ENCODE results near the gene RILPL1. TPM values are rescaled to one million over a fixed set of nuclear protein-coding genes. Genes with fewer than 3 reads are reported as not detected.
"Not testable (repeated sequence)": the region's sequence is repeated elsewhere in the genome, so short reads cannot be mapped to it uniquely, and the experiment has no call there.

The RILPL1 gene
- total RNA-seq, 2 experiments from 2014 or later, result 2.9 TPM

DNA sequence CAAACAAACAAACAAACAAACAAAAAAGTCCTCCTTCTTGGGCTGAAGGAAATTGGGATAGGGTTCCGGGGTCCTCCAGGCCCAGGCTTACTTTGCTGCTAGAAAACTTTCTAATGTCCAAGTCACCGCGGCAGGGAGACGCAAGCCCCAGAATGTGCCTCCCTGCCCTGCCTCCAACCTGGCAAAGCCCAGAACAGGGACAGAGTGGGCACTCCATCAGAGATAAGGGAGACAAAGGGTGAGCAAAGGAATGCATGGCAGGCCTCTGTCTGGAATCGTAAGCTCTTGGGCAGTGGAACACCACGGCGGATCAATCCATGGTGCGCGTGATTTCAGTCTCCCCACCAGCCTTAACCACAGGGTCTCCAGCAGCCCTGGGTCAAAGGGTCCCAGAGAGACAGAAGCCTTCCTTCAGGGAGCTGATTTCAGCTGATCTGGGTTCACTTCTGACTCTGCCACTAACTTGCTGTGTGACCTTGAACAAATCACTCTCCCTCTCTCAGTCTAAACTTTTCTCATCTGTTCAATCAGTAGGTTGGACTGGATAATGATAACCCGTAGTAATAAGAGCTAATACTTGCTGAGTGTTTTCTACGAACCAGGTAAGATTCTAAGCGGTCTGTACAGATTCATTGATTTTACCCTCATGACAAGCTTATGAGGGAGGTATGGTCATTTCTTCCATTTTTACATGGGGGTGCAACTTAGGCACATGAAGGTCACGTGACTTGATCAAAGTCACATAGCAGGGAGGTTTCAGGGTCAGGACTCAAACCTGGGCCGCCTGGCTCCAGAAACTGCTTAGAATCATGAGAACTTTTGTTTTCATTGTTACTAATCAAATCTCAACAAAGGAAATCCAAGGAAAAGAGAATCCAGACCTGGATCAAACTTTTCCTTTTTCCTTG, 12.7 kb downstream of the RILPL1 start:
- ATAC-seq (no peak), DNase-seq (no peak)
- Mint-ChIP-seq H3K36me3 (ENCODE audit: low read depth) (peaks cover 6% of the 10 kb centered on the region), H3K9me3 (no peaks in the 10 kb centered on the region), H3K27ac (no peak overlapping the region), H3K27me3 (no peaks in the 10 kb centered on the region), H3K4me1 (ENCODE audit: low read depth) (peaks cover 4% of the 10 kb centered on the region), H3K4me3 (no peak overlapping the region)
- TF ChIP-seq, protein P1, sequence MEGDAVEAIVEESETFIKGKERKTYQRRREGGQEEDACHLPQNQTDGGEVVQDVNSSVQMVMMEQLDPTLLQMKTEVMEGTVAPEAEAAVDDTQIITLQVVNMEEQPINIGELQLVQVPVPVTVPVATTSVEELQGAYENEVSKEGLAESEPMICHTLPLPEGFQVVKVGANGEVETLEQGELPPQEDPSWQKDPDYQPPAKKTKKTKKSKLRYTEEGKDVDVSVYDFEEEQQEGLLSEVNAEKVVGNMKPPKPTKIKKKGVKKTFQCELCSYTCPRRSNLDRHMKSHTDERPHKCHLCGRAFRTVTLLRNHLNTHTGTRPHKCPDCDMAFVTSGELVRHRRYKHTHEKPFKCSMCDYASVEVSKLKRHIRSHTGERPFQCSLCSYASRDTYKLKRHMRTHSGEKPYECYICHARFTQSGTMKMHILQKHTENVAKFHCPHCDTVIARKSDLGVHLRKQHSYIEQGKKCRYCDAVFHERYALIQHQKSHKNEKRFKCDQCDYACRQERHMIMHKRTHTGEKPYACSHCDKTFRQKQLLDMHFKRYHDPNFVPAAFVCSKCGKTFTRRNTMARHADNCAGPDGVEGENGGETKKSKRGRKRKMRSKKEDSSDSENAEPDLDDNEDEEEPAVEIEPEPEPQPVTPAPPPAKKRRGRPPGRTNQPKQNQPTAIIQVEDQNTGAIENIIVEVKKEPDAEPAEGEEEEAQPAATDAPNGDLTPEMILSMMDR (IDR thresholded peaks at IDR 0.05), result no peak
- ChIA-PET CTCF (no interaction called here), POLR2A (interaction anchor here (0.6 kb wide), 1 partner anchor 16 kb away, joined by 4 read pairs; no protein-coding TSS in a partner anchor)
- intact Hi-C loops (cut with micrococcal nuclease), result no loop called here

DNA sequence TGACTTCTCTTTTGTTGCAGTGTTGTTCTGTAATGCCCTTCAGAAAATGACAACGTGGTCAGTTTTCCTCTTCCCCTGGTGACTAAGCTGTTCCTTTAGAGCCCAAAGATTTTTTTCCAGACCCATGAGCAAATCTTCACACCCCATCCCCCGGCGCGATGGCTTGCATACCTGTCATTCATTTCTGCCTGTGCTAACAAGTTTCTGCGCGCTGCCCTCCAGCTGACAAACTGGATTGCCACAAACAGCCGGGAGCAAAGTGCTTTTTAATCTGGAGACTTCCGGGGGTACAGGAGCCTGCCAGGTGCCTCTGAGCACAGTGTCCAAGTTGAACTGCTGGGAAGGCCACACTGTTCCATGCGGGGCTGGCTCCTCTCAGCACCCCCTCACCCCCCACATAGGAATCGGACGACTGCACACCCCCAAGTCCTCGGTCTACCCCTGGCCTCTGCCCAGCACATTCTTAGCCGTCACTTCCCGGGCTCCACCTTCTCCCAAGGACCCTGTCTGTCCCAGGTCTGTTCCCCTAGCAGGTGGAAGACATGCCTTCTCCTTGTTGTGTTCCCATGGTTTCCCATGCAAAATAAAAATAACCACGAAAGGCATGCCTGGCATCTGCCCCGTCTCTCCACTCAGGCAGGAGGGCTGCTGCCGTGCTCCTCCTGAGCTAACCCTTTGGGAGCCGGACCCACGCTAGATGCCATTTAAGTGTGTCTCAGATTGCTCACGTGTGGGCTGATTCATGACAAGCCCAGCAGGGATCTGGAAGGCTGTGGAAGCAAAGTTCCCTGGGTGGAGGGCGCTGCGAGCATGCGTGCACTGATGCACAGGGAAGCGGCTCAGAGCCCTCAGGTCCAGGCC, 14.1 kb downstream of the RILPL1 start:
- Mint-ChIP-seq H3K36me3 (ENCODE audit: low read depth) (peaks cover 6% of the 10 kb centered on the region), H3K4me3 (no peak overlapping the region), H3K9me3 (no peaks in the 10 kb centered on the region), H3K27ac (no peak overlapping the region), H3K4me1 (ENCODE audit: low read depth) (peaks cover 4% of the 10 kb centered on the region), H3K27me3 (no peaks in the 10 kb centered on the region)
- CTCF ChIA-PET, result no interaction called here
- intact Hi-C loops (cut with micrococcal nuclease), result no loop called here
- peak; percentile 25 for DNase-seq
- TF ChIP-seq, protein P1 (IDR thresholded peaks at IDR 0.05), result no peak
- POLR2A ChIA-PET, result interaction anchor here (0.5 kb wide), 1 partner anchor 144 kb away, joined by 3 read pairs; no protein-coding TSS in a partner anchor
- ATAC-seq, result no peak

DNA sequence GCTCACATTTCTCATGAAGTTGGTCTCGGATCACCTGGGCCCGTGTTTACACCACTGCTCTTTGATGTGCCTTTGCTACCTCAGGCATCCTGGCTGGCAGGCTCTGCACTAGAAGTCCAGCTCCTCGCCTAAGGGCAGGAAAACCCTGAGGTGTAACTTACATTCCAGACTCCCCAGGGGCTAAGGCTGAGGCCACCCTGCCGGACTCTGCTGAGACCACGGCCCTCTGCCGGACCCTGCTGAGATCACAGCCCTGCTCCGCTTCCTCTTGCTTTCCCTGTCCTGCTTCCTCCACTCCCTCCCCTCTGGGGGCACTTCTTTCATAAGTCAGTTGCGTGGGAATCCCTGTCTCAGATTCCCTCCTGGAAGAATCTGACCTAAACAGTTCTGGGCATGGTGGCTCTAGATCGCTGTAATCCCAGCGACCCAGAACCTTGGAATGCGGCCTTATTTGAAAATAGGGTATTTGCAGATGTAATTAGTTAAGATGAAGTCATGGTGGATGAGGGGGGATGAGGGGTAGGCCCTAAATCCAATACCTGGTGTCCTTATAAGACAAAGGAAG, 17.2 kb downstream of the RILPL1 start:
- no peak for DNase-seq
- H3K9me3 Mint-ChIP-seq, result no peaks in the 10 kb centered on the region
- peaks cover 6% of the 10 kb centered on the region for H3K36me3 Mint-ChIP-seq (ENCODE audit: low read depth)
- CTCF ChIA-PET, result no interaction called here
- ATAC-seq, result no peak
- H3K4me1 Mint-ChIP-seq (ENCODE audit: low read depth), result peaks cover 4% of the 10 kb centered on the region
- TF ChIP-seq, protein P1 (IDR thresholded peaks at IDR 0.05), result no peak
- H3K27ac Mint-ChIP-seq, result no peak overlapping the region
- intact Hi-C loops (cut with micrococcal nuclease), result no loop called here
- H3K4me3 Mint-ChIP-seq, result no peak overlapping the region
- no peaks in the 10 kb centered on the region for H3K27me3 Mint-ChIP-seq
- POLR2A ChIA-PET, result no interaction called here

DNA sequence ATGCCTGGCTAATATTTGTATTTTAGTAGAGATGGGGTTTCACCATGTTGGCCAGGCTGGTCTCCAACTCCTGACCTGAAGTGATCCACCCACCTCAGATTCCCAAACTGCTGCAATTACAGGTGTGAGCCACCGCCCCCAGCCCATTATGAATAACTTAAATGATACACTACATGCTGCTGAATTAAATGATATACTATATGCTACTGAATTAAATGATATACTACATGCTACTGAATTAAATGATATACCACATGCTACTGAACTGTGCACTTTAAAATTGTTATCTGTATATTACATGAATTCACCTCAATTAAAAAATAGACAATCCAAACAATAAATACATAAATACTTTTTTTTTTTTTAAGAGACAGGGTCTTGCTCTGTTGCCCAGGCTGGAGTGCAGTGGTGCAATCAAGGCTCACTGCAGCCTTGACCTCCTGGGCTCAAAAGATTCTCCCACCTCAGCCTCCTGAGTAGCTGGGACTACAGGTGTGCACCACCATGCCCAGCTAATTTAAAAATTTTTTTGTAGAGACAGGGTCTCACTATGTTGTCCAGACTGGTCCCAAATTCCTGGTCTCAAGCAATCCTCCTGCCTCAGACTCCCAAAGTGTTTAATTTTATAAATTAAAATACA, 18.8 kb downstream of the RILPL1 start:
- intact Hi-C loops (cut with micrococcal nuclease); CTCF ChIA-PET; H3K4me1 Mint-ChIP-seq (ENCODE audit: low read depth); H3K27me3 Mint-ChIP-seq; ATAC-seq; H3K36me3 Mint-ChIP-seq (ENCODE audit: low read depth); H3K4me3 Mint-ChIP-seq; H3K9me3 Mint-ChIP-seq; H3K27ac Mint-ChIP-seq; DNase-seq; POLR2A ChIA-PET: not testable (repeated sequence)

GRCh38 chr12:123513805-123514204, 19.7 kb downstream of the RILPL1 start:
- ChIA-PET POLR2A (no interaction called here), CTCF (no interaction called here)
- TF ChIP-seq, protein P1 (IDR thresholded peaks at IDR 0.05), result no peak
- Mint-ChIP-seq H3K27ac (no peak overlapping the region), H3K4me1 (ENCODE audit: low read depth) (no peaks in the 10 kb centered on the region), H3K36me3 (ENCODE audit: low read depth) (peaks cover 2% of the 10 kb centered on the region), H3K4me3 (no peak overlapping the region), H3K27me3 (no peaks in the 10 kb centered on the region), H3K9me3 (no peaks in the 10 kb centered on the region)
- intact Hi-C loops (cut with micrococcal nuclease), result no loop called here
- ATAC-seq, result no peak
- no peak for DNase-seq

Data from activated CD8-positive, alpha-beta T cell treated with anti-CD3 and anti-CD28 coated beads for 36 hours (primary cell).